Ovary (tissue), 9 donors: ENCODE measurements around the gene DNAAF8. TPM values are rescaled to one million over a fixed set of nuclear protein-coding genes. Genes with fewer than 3 reads are reported as not detected.
"Not testable (repeated sequence)": the region's sequence is repeated elsewhere in the genome, so short reads cannot be mapped to it uniquely, and the experiment has no call there.

Experiments used
- DNase-seq, 5 donors: peaks; one replicate each; pipeline ENCODE4 v3.0.0-alpha.2; 2019 to 2020
- H3K27ac ChIP-seq, 2 donors: fragments of 200-600 bp; one replicate each; pipeline versions ENCODE4 v1.5.1 to v1.8.0; 2019 to 2022
- H3K27me3 ChIP-seq: fragments of 200-600 bp; one replicate; pipeline ENCODE4 v1.8.0; 2022
- H3K36me3 ChIP-seq: fragments of 200-600 bp; sonication (generic); one replicate; pipeline ENCODE4 v1.5.1; 2019
- H3K4me1 ChIP-seq: one replicate; pipeline ENCODE4 v1.8.1; 2013; ENCODE audit warnings: mild to moderate bottlenecking, moderate library complexity; ENCODE audit not compliant: insufficient read depth
- H3K4me3 ChIP-seq: fragments of 200-600 bp; sonication (generic); one replicate; pipeline ENCODE4 v1.5.1; 2017
- H3K9me3 ChIP-seq, 2 donors: fragments of 200-600 bp in 1 of 2; sonication (generic) in 1 of 2; one replicate each; pipeline versions ENCODE4 v1.5.1 to v1.8.1; 2013 to 2019; ENCODE audit warnings: mild to moderate bottlenecking in 1 of 2, moderate library complexity in 1 of 2
- EP300 ChIP-seq: sonication (generic); formaldehyde crosslinking; IDR thresholded peaks from one replicate; pipeline ENCODE4 v1.6.1; 2017; ENCODE audit warnings: antibody characterized with exemption
- POLR2A ChIP-seq: fragments of 450-650 bp; IDR thresholded peaks from one replicate; pipeline ENCODE4 v1.6.1; 2017; ENCODE audit warnings: antibody characterized with exemption, mild to moderate bottlenecking, moderate library complexity
- WGBS, 3 donors: extraction: QIAGEN DNeasy Blood & Tissue Kit in 1 of 3; methylation state at CpG; one replicate each; pipeline versions ENCODE4 v1.1.5 to v1.1.7; 2013 to 2017; 5-methylcytosine and 5-hydroxymethylcytosine counted together
- intact Hi-C, 4 donors: fragments of 100-400 bp; cut with DNase I; formaldehyde crosslinking; loops; one replicate each; pipeline versions ENCODE4 v1.11.0 to v1.15.1; 2022 to 2023
- polyA plus RNA-seq, 2 donors: library from polyadenylated mRNA; stranded (reverse); fragments of 200-250 nt in 1 of 2; fragments of 350-450 nt in 1 of 2; fragmentation: Illumina TruSeq in 1 of 2; extraction: RNeasy Lipid Tissue Mini Kit (QIAGEN cat#74804) in 1 of 2; gene quantifications; one replicate each; pipeline ENCODE4 v1.2.3, GENCODE V29; 2013 to 2014
- total RNA-seq, 7 donors: library from RNA; depleted of rRNA in 2 of 7; stranded (reverse); fragments of >200 nt in 2 of 7; fragmentation: NEBNext Ultra II Directional in 3 of 7; extraction: Animal tissue kit (Norgen Biotek cat#: 25700) in 3 of 7; gene quantifications; one replicate each; pipeline versions ENCODE4 v1.1.0 to v1.2.4, GENCODE V29; 2016 to 2023
- TF ChIP-seq, protein P1 (sequence below), 3 donors: fragments of 450-650 bp in 2 of 3; fragments of 200-600 bp in 1 of 3; IDR thresholded peaks; one replicate each; pipeline versions ENCODE4 v1.5.1 to v1.8.0; 2016 to 2022; ENCODE audit warnings: antibody characterized with exemption in 3 of 3, mild to moderate bottlenecking in 1 of 3
- donor health status: DM: no; HTN: no; CAD: no; lungs with moderate emphysema.
- donor health status: DM: no; HTN: no; CAD: no.
- donor health status: Bipolar disorder and iron deficiency.
- donor health status: DM: yes; HTN: yes; CAD: no.
- donor health status: DM: no; HTN: no; CAD: no.
- donor health status: DM: yes; HTN: yes; CAD: no.

Gene DNAAF8
- total and polyA plus RNA-seq, 9 donors = 0.35 to 9.1 (median 1.2) TPM

DNA sequence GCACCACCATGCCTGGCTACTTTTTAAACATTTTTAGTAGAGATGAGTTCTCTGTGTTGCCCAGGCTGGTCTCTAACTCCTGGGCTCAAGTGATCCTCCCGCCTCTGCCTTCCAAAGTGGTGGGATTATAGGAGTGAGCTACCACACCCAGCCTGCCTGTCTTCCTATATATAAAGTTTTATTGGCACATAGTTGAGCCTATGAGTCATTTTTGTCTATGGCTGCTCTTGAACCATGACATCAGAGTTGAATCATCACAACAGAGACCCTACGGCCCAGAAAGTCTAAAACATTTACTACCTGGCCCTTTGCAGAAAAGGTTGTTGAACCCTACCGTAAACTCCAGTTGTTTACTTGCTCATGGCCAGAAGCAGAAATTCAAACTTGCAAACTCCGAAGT lies 45.9 kb downstream of the DNAAF8 start:
- no peaks in the 10 kb centered on the region for H3K4me1 ChIP-seq
- no peak overlapping the region for H3K27ac ChIP-seq
- WGBS, 3 donors = 75 to 79% (median 78%) methylated on average over 4 of the region's 4 CpGs
- no peak overlapping the region for H3K4me3 ChIP-seq
- no peak for DNase-seq
- no peaks in the 10 kb centered on the region for H3K27me3 ChIP-seq
- intact Hi-C loops = no loop called here
- TF ChIP-seq, protein P1, sequence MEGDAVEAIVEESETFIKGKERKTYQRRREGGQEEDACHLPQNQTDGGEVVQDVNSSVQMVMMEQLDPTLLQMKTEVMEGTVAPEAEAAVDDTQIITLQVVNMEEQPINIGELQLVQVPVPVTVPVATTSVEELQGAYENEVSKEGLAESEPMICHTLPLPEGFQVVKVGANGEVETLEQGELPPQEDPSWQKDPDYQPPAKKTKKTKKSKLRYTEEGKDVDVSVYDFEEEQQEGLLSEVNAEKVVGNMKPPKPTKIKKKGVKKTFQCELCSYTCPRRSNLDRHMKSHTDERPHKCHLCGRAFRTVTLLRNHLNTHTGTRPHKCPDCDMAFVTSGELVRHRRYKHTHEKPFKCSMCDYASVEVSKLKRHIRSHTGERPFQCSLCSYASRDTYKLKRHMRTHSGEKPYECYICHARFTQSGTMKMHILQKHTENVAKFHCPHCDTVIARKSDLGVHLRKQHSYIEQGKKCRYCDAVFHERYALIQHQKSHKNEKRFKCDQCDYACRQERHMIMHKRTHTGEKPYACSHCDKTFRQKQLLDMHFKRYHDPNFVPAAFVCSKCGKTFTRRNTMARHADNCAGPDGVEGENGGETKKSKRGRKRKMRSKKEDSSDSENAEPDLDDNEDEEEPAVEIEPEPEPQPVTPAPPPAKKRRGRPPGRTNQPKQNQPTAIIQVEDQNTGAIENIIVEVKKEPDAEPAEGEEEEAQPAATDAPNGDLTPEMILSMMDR (IDR thresholded peaks at IDR 0.05) = no peak
- no peak for TF ChIP-seq EP300
- TF ChIP-seq POLR2A = no peak
- no peaks in the 10 kb centered on the region for H3K36me3 ChIP-seq
- no peaks in the 10 kb centered on the region for H3K9me3 ChIP-seq

DNA sequence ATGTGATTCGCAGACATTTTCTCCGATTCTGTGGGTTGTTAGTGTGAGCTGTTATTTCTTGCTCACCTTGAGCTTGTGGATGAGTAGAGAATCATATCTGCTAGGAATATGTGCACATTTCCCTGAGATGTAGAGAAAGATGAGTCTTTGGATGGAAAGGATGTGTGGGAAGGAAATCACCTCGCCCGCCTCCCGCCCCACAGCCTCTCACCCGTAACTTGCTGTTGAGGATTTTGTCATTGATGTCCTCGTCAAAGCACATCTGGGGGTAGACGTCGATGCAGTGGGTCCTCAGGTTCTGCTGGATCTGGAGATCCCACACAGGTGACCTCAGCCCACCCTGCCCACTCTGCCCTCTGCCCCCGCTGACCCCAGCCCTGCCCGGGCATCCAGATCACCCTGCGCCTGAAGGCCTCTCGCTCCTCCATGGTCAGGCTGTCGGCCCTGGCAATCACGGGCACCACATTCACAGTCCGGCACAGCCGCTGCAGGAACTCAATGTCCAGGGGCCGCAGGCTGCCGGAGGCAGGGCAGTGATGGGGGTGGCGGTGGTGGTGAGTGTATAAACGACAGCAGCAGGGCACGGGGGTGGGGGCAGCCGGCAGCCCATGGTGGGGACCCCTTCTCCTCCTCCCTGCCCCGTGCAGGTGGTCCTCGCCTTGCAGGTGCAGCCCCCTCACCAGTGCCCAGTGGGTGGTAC lies 49.1 kb downstream of the DNAAF8 start:
- no peaks in the 10 kb centered on the region for H3K36me3 ChIP-seq
- H3K27ac ChIP-seq = no peak overlapping the region
- no peaks in the 10 kb centered on the region for H3K4me1 ChIP-seq
- H3K27me3 ChIP-seq = no peaks in the 10 kb centered on the region
- no peak for DNase-seq
- WGBS, 3 donors = 85 to 90% (median 86%) methylated on average over 22 to 25 of the region's 25 CpGs
- H3K9me3 ChIP-seq = no peaks in the 10 kb centered on the region
- intact Hi-C loops = no loop called here
- H3K4me3 ChIP-seq = no peak overlapping the region
- TF ChIP-seq, protein P1 (IDR thresholded peaks at IDR 0.05) = no peak
- no peak for TF ChIP-seq EP300

DNA sequence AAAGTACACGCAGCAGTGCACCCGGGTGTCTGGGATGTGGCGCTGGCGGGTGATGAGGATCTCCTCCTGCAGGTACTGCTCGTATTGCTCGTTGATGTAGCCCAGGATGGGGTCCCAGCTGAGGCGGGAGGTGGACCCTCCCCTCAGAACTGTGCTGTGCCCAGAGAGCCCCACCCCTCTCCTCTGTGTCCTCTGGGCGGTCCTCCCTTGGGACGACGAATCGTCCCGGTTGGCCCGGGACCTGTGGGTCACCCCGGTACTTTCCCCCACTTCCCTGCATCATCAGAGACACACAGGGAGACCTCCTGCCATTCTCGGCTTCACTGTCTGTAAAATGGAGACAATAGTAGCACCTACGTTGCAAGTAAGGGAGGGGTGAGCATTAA lies 49.6 kb downstream of the DNAAF8 start:
- DNase-seq = no peak
- Histone ChIP-seq H3K36me3 (no peaks in the 10 kb centered on the region), H3K27ac (no peak overlapping the region), H3K9me3 (no peaks in the 10 kb centered on the region), H3K27me3 (no peaks in the 10 kb centered on the region), H3K4me1 (no peaks in the 10 kb centered on the region), H3K4me3 (no peak overlapping the region)
- TF ChIP-seq, protein P1 (IDR thresholded peaks at IDR 0.05) = no peak
- TF ChIP-seq POLR2A = no peak
- no peak for TF ChIP-seq EP300
- 70 to 76% (median 72%) methylated on average over 15 to 16 of the region's 16 CpGs for WGBS, 3 donors
- intact Hi-C loops = no loop called here

DNA sequence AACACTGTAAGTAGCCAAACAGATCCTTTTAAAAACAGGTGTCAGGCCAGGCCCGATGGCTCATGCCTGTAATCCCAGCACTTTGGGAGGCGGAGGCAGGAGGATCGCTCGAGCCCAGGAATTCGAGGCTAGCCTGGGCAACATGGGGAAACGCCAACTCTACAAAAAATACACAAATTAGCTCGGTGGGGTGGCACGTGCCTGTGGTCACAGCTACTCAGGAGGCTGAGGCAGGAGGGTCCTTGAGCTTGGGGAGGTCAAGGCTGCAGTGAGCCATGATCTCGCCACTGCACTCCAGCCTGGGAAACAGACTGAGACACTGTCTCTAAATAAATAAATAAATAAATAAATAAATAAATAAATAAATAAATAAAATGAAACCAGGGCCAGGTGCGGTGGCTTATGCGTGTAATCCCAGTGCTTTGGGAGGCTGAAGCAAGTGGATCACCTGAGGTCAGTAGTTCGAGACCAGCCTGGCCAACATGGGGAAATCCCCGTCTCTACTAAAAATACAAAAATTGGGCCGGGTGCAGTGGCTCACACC lies 50.2 kb downstream of the DNAAF8 start:
- H3K27me3 ChIP-seq, H3K4me3 ChIP-seq, H3K4me1 ChIP-seq, H3K36me3 ChIP-seq, DNase-seq, intact Hi-C loops, H3K27ac ChIP-seq, H3K9me3 ChIP-seq: not testable (repeated sequence)
- 83 to 89% (median 85%) methylated on average over 14 of the region's 14 CpGs for WGBS, 3 donors

DNA sequence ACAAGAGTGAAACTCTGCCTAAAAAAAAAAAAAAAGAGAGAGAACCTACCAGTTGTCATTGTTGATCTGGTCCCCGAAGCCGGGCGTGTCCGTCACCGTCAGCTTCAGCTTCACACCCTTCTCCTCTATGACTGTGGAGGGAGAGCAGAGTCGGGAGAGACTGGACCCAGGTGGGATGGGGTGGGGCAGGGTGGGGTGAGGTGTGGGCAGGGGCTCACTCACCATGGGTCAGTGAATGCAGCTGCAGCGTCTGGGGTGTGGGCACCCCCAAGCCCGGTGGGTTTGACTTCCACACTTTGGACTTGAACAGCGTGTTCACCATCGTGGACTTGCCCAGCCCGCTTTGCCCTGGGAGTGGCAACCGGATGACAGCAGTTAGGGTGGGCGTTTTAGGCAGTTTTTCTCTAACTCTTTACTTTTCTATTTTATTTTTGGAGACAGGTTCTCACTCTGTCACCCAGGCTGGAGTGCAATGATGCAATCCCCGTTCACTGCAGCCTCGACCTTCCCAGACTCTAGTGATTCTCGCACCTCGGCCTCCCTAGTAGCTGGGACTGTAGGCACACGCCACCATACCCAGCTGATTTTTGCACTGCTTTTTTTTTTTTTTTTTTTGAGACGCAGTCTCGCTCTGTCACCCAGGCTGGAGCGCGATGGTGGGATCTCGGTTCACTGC lies 51.6 kb downstream of the DNAAF8 start:
- 90 to 91% (median 90%) methylated on average over 23 of the region's 23 CpGs for WGBS, 3 donors
- H3K36me3 ChIP-seq = no peaks in the 10 kb centered on the region
- intact Hi-C loops = no loop called here
- DNase-seq = no peak
- TF ChIP-seq EP300 = no peak
- no peaks in the 10 kb centered on the region for H3K9me3 ChIP-seq
- H3K27ac ChIP-seq = no peak overlapping the region
- H3K4me3 ChIP-seq = no peak overlapping the region
- no peaks in the 10 kb centered on the region for H3K4me1 ChIP-seq
- no peaks in the 10 kb centered on the region for H3K27me3 ChIP-seq
